Gastroesophageal sphincter (tissue), 4 donors: ENCODE data around the gene PAQR7. TPM values are rescaled to one million over a fixed set of nuclear protein-coding genes. Genes with fewer than 3 reads are reported as not detected.

Experiments
- ATAC-seq: fragments of 150-250 bp; one replicate; pipeline ENCODE4 v1.9.1; 2016; ENCODE audit warnings: mild to moderate bottlenecking, moderate library complexity
- H3K27ac ChIP-seq, 4 donors: fragments of 200-600 bp; sonication (generic) in 3 of 4; 1 replicate in 3 of 4; 2 replicates in 1 of 4; pipeline ENCODE4 v1.5.1; 2016 to 2019
- H3K27me3 ChIP-seq: fragments of 200-600 bp; sonication (generic); one replicate; pipeline ENCODE4 v1.5.1; 2019
- H3K36me3 ChIP-seq, 2 donors: fragments of 200-600 bp; sonication (generic); one replicate each; pipeline ENCODE4 v1.5.1; 2019; ENCODE audit warnings: control low read depth in 1 of 2
- H3K4me1 ChIP-seq, 3 donors: fragments of 200-600 bp; sonication (generic); 1 replicate in 2 of 3; 2 replicates in 1 of 3; pipeline ENCODE4 v1.5.1; 2016 to 2019; ENCODE audit warnings: control low read depth in 2 of 3
- H3K4me3 ChIP-seq, 2 donors: fragments of 200-600 bp; sonication (generic); one replicate each; pipeline ENCODE4 v1.5.1; 2019; ENCODE audit warnings: mild to moderate bottlenecking in 1 of 2, moderate library complexity in 1 of 2
- H3K9me3 ChIP-seq, 3 donors: fragments of 200-600 bp; sonication (generic); one replicate each; pipeline ENCODE4 v1.5.1; 2017 to 2019; ENCODE audit warnings: control low read depth in 2 of 3
- EP300 ChIP-seq: sonication (generic); formaldehyde crosslinking; IDR thresholded peaks from one replicate; pipeline ENCODE4 v1.6.1; 2017; ENCODE audit warnings: antibody characterized with exemption, mild to moderate bottlenecking
- POLR2A ChIP-seq, 2 donors: fragments of 450-650 bp; IDR thresholded peaks; one replicate each; pipeline ENCODE4 v1.6.1; 2017; ENCODE audit warnings: antibody characterized with exemption in 2 of 2, mild to moderate bottlenecking in 2 of 2, moderate library complexity in 1 of 2
- POLR2AphosphoS5 ChIP-seq: sonication (generic); formaldehyde crosslinking; IDR thresholded peaks from one replicate; pipeline ENCODE4 v1.6.1; 2017; ENCODE audit warnings: antibody characterized with exemption
- WGBS, 2 donors: methylation state at CpG; one replicate each; pipeline ENCODE4 v1.1.5; 2018; ENCODE audit warnings: low coverage in 1 of 2; 5-methylcytosine and 5-hydroxymethylcytosine counted together
- total RNA-seq, 4 donors: library from RNA; depleted of rRNA; stranded (reverse); fragments of >200 nt; gene quantifications; one replicate each; pipeline ENCODE4 v1.1.0, GENCODE V29; 2016
- TF ChIP-seq, protein P1 (sequence below), 4 experiments: fragments of 200-600 bp in 2 of 4; fragments of 450-650 bp in 2 of 4; sonication (generic) in 1 of 4; IDR thresholded peaks; one replicate each; pipeline ENCODE4 v1.5.1; 2017 to 2019; ENCODE audit warnings: antibody characterized with exemption in 4 of 4, mild to moderate bottlenecking in 2 of 4, moderate library complexity in 2 of 4

PAQR7 gene, protein sequence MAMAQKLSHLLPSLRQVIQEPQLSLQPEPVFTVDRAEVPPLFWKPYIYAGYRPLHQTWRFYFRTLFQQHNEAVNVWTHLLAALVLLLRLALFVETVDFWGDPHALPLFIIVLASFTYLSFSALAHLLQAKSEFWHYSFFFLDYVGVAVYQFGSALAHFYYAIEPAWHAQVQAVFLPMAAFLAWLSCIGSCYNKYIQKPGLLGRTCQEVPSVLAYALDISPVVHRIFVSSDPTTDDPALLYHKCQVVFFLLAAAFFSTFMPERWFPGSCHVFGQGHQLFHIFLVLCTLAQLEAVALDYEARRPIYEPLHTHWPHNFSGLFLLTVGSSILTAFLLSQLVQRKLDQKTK
- 10 to 100 TPM in 1 of 4 donors, 1 to 10 TPM in 3; 6.5 to 13.7 (median 7.8) TPM for total RNA-seq

DNA sequence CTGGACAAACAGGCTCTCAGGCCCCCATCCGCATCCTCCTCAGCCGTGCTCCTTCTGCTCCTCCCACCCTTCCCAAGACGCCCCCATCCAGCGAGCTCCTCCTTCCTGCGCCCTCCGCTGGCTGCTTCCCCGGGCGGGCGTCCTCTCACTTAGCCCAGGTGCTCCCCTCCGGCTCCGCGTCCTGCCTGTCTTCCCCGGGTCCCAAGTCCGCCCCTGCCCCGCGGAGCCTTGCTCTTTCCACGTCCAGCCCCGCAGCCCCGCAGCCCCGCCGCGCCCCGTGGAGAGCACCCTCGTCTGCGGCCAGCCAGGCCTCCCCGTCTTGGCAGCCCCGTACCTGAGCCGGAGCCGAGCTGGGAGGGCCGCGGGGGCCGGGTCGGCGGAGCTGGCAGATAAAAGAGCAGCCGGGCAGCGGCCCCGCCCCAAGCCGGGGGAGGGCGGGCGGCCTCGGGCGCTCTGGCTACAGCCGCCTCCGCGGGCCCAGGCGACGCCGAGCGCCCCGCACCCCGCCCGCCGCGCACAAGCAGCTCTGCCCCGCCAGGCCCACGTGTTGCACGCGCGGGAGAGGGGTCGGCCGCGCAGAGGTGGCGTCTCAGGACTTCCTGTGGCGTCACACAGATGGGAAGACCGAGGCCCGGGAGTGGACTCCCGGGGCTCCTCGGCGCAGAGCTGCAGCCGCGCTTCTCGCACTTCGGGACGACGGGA, at the start of gene PAQR7:
PAQR7 (minus strand) TSS at position 555 of the 702 bp plus-strand sequence. CDS start 11,869 bp downstream, outside the sequence.
- Histone ChIP-seq H3K9me3 (no peaks in the 10 kb centered on the region), H3K27ac (peak within 1 kb of the TSS in 3 of 4 donors; percentile 74 to 89 (median 86)), H3K36me3 (peaks cover 0 to 4% of the 10 kb centered on the region in 2 donors), H3K4me1 (peaks cover 0 to 57% (median 12%) of the 10 kb centered on the region in 3 donors), H3K27me3 (no peaks in the 10 kb centered on the region), H3K4me3 (peak within 1 kb of the TSS; percentile 44 to 70)
- ATAC-seq: peak; percentile 89
- TF ChIP-seq POLR2A (IDR thresholded peaks at IDR 0.05) (peak; percentile 66 to 72), POLR2AphosphoS5 (peak; percentile 71)
- TF ChIP-seq, protein P1, sequence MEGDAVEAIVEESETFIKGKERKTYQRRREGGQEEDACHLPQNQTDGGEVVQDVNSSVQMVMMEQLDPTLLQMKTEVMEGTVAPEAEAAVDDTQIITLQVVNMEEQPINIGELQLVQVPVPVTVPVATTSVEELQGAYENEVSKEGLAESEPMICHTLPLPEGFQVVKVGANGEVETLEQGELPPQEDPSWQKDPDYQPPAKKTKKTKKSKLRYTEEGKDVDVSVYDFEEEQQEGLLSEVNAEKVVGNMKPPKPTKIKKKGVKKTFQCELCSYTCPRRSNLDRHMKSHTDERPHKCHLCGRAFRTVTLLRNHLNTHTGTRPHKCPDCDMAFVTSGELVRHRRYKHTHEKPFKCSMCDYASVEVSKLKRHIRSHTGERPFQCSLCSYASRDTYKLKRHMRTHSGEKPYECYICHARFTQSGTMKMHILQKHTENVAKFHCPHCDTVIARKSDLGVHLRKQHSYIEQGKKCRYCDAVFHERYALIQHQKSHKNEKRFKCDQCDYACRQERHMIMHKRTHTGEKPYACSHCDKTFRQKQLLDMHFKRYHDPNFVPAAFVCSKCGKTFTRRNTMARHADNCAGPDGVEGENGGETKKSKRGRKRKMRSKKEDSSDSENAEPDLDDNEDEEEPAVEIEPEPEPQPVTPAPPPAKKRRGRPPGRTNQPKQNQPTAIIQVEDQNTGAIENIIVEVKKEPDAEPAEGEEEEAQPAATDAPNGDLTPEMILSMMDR (IDR thresholded peaks at IDR 0.05): no peak
- 1% methylated on average over 15 of the region's 75 CpGs; no CpG with 5 or more reads in 1 of the 2 donors for WGBS, 2 donors

GRCh38 chr1:25924454-25924853, 48.9 kb upstream of the PAQR7 start:
- no peak overlapping the region for H3K27ac ChIP-seq
- peaks cover 0 to 21% (median 4%) of the 10 kb centered on the region in 3 donors for H3K4me1 ChIP-seq
- H3K27me3 ChIP-seq: peaks cover 20% of the 10 kb centered on the region
- no peak for TF ChIP-seq POLR2A (IDR thresholded peaks at IDR 0.05)
- no peak for TF ChIP-seq EP300
- no peak for TF ChIP-seq POLR2AphosphoS5
- TF ChIP-seq, protein P1 (IDR thresholded peaks at IDR 0.05): no peak
- WGBS, 2 donors: 63 to 83% methylated on average over 2 of the region's 2 CpGs
- H3K9me3 ChIP-seq: no peaks in the 10 kb centered on the region
- no peaks in the 10 kb centered on the region for H3K36me3 ChIP-seq
- H3K4me3 ChIP-seq: no peak overlapping the region
- ATAC-seq: no peak

DNA sequence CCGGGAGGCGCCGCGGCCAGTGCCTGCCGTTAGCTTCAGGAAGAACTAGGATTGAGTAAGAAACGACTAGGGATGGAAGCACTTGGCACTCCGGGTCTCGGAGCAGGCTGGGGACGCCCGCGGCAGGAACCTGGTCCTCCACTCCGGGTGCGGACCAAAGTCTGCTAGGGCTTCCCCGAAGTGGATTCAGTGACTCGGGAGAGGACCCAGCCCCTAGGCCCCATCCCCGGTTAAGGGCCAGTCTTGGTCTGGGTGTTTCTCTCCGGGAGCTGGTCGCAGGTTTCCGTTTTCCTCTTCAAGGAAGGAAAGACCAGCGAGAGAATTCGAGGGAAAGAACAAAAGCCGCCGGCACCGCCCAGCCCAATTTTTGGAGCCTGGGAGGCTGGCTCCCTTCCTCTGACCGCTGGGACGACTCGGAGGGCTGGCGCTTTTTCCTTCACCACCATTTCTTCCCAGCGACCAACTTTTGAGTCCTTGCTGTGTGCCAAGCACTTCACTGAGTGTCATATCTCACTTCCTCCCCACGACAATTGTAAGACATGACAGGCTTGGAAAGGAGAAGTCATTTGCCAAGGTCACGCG, 47.6 kb upstream of the PAQR7 start:
- TF ChIP-seq POLR2AphosphoS5: peak; percentile 8
- TF ChIP-seq, protein P1 (IDR thresholded peaks at IDR 0.05): no peak
- TF ChIP-seq POLR2A (IDR thresholded peaks at IDR 0.05): peak in 1 of 2 donors; percentile 24
- TF ChIP-seq EP300: no peak
- WGBS, 2 donors: 2 to 5% methylated on average over 6 to 14 of the region's 32 CpGs
- peak; percentile 69 for ATAC-seq
- H3K9me3 ChIP-seq: no peaks in the 10 kb centered on the region
- peak overlapping the region; percentile 25 to 62 for H3K4me3 ChIP-seq
- no peaks in the 10 kb centered on the region for H3K36me3 ChIP-seq
- H3K27me3 ChIP-seq: peaks cover 20% of the 10 kb centered on the region
- peaks cover 0 to 21% (median 4%) of the 10 kb centered on the region in 3 donors for H3K4me1 ChIP-seq
- peak overlapping the region in 3 of 4 donors; percentile 73 to 80 (median 76) for H3K27ac ChIP-seq

- no peaks in the 10 kb centered on the region for H3K36me3 ChIP-seq
- peak; percentile 65 for ATAC-seq
- H3K27me3 ChIP-seq: peaks cover 20% of the 10 kb centered on the region
- WGBS, 2 donors: 48 to 50% methylated on average over 6 to 7 of the region's 49 CpGs
- H3K4me3 ChIP-seq: peak overlapping the region; percentile 25 to 62
- no peaks in the 10 kb centered on the region for H3K9me3 ChIP-seq
- peak overlapping the region in 3 of 4 donors; percentile 73 to 80 (median 76) for H3K27ac ChIP-seq
- H3K4me1 ChIP-seq: peaks cover 0 to 21% (median 4%) of the 10 kb centered on the region in 3 donors
- no peak for TF ChIP-seq EP300
- peak in 1 of 2 donors; percentile 19 for TF ChIP-seq POLR2A (IDR thresholded peaks at IDR 0.05)
- no peak for TF ChIP-seq POLR2AphosphoS5
- TF ChIP-seq, protein P1 (IDR thresholded peaks at IDR 0.05): peak in 1 of 4 experiments; percentile 18
Measured at GRCh38 chr1:25922056-25922970, 46.8 kb upstream of the PAQR7 start.
